Measurements from ENCODE around the gene METTL21A. TPM values are rescaled to one million over a fixed set of nuclear protein-coding genes. Genes with fewer than 3 reads are reported as not detected.

Gene METTL21A
- total RNA-seq, 1 donor from 2014 or later = 4.7 TPM

DNA sequence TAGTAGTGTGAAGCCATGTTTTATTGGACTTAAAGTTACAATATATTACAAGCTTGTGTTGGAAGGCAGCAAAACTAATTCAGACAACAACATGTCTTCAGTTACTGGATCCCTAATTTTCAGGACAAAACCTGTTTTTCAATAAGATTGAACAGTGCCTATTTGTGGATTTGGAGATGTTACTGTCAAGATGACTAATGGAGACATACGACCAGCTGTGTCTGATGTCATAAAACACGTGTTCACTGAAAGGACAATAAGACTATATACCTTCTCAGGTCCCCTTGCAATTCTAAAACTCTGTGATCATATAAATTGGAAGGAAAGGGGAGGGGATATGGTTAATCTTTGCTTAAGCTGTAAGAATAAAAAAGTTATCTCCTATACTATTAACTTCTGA, 21.7 kb downstream of the METTL21A start:
- no peak overlapping the region for H3K27ac ChIP-seq (ENCODE audit: low read depth, low read length)
- no peaks in the 10 kb centered on the region for H3K27me3 ChIP-seq (ENCODE audit: control insufficient read depth in 3 of 3, insufficient read depth in 3 of 3, low read length in 3 of 3)
- H3K4me3 ChIP-seq (ENCODE audit: low read length in 3 of 3) = no peak overlapping the region
- H3K9me3 ChIP-seq (ENCODE audit: control insufficient read depth in 3 of 3, low read length in 3 of 3) = no peaks in the 10 kb centered on the region
- no peaks in the 10 kb centered on the region for H3K4me1 ChIP-seq (ENCODE audit: control insufficient read depth in 3 of 3, insufficient read depth in 3 of 3, low read length in 3 of 3)
- no peak overlapping the region for H3K9ac ChIP-seq (ENCODE audit: low read depth in 1 of 3, low read length in 3 of 3)
- peaks cover 0 to 5% (median 0%) of the 10 kb centered on the region in 3 donors for H3K36me3 ChIP-seq (ENCODE audit: control insufficient read depth in 3 of 3, insufficient read depth in 3 of 3, low read length in 3 of 3)

DNA sequence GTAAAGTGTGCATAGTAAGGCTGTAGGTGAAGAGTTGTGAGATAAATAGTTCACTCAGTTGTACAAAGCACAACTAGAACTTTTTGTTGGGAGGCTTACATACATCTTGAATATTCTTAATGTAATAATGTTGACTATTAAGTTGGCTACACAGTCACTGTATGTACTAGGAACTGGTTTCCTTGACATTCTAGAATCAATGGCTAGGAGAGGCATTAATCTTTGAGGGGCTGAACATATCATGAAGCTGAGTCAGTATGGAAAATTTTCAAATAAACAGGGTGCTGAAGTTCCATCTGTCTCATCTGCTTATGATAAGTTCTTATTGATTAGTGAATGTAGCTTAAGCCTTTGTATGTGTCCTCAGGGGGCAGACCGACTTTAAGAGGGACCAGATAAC, 23.4 kb downstream of the METTL21A start:
- Histone ChIP-seq H3K27me3 (ENCODE audit: control insufficient read depth in 3 of 3, insufficient read depth in 3 of 3, low read length in 3 of 3) (no peaks in the 10 kb centered on the region), H3K9ac (ENCODE audit: low read depth in 1 of 3, low read length in 3 of 3) (no peak overlapping the region)

DNA sequence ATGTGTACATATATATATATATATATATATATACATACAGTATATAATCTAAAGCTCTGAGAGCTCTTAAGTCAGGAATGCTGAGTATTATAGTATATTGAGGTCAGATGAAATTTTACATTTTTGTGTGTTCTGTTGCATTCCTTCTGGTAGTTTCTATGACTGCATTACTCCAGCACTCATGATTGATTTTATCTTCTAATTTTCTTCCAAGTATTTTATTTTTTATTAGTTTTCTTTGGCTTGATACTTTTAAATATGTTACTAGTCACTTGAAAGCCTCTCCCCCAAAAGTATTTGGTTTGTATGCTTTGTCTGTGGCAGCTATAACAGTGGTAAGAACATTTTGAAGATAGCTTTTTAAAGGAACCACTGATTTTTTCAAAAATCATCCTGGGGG, 25.0 kb downstream of the METTL21A start:
- Histone ChIP-seq H3K4me1 (ENCODE audit: control insufficient read depth in 3 of 3, insufficient read depth in 3 of 3, low read length in 3 of 3) (no peaks in the 10 kb centered on the region), H3K9me3 (ENCODE audit: control insufficient read depth in 3 of 3, low read length in 3 of 3) (no peaks in the 10 kb centered on the region), H3K9ac (ENCODE audit: low read depth in 1 of 3, low read length in 3 of 3) (no peak overlapping the region), H3K27me3 (ENCODE audit: control insufficient read depth in 3 of 3, insufficient read depth in 3 of 3, low read length in 3 of 3) (no peaks in the 10 kb centered on the region), H3K27ac (ENCODE audit: low read depth, low read length) (no peak overlapping the region), H3K36me3 (ENCODE audit: control insufficient read depth in 3 of 3, insufficient read depth in 3 of 3, low read length in 3 of 3) (peaks cover 0 to 11% (median 0%) of the 10 kb centered on the region in 3 donors), H3K4me3 (ENCODE audit: low read length in 3 of 3) (no peak overlapping the region)

More for the DNA sequence above, 23.4 kb downstream of the METTL21A start:
- Histone ChIP-seq H3K27ac (ENCODE audit: low read depth, low read length) (no peak overlapping the region), H3K36me3 (ENCODE audit: control insufficient read depth in 3 of 3, insufficient read depth in 3 of 3, low read length in 3 of 3) (peaks cover 0 to 9% (median 0%) of the 10 kb centered on the region in 3 donors), H3K4me3 (ENCODE audit: low read length in 3 of 3) (no peak overlapping the region), H3K4me1 (ENCODE audit: control insufficient read depth in 3 of 3, insufficient read depth in 3 of 3, low read length in 3 of 3) (no peaks in the 10 kb centered on the region), H3K9me3 (ENCODE audit: control insufficient read depth in 3 of 3, low read length in 3 of 3) (no peaks in the 10 kb centered on the region)

DNA sequence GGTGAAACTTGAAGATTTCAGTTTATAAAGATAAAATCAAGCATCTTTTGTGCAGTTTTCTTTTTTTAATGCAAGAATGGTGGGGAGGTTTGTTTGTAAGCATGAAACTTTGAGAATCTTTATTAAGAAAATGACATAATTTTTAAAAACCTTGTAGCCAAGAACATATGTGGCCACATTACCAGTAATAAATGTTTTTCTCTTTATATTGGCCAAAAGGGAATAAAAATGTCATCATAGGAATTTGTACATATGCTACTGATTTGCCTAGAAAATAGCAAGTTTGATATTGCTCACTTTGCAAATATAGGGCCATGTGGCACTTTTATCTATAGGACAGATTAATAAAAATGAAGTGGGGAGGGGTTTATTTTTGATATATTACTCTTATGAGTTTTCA, 25.6 kb downstream of the METTL21A start:
- H3K36me3 ChIP-seq (ENCODE audit: control insufficient read depth in 3 of 3, insufficient read depth in 3 of 3, low read length in 3 of 3) = peaks cover 0 to 12% (median 3%) of the 10 kb centered on the region in 3 donors
- H3K27me3 ChIP-seq (ENCODE audit: control insufficient read depth in 3 of 3, insufficient read depth in 3 of 3, low read length in 3 of 3) = no peaks in the 10 kb centered on the region
- no peak overlapping the region for H3K4me3 ChIP-seq (ENCODE audit: low read length in 3 of 3)
- no peak overlapping the region for H3K27ac ChIP-seq (ENCODE audit: low read depth, low read length)
- H3K9ac ChIP-seq (ENCODE audit: low read depth in 1 of 3, low read length in 3 of 3) = no peak overlapping the region
- H3K9me3 ChIP-seq (ENCODE audit: control insufficient read depth in 3 of 3, low read length in 3 of 3) = no peaks in the 10 kb centered on the region
- no peaks in the 10 kb centered on the region for H3K4me1 ChIP-seq (ENCODE audit: control insufficient read depth in 3 of 3, insufficient read depth in 3 of 3, low read length in 3 of 3)

DNA sequence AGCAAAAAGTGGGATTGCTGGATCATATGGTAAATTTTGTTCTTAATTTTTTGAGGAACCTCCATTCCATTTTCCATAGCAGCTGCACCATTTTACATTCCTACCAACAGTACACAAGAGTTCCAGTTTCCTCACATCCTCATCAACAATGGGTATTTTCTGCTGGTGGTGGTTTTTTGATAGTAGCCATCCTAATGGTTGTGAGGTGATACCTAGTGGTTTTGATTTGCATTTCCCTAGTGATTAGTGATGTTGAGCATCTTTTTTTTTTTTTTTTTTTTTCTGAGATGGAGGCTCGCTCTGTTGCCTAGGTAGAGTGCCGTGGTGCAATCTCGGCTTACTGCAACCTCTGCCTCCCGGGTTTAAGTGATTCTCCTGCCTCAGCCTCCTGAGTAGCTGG, 30.5 kb downstream of the METTL21A start:
- Histone ChIP-seq H3K27ac (ENCODE audit: low read depth, low read length) (no peak overlapping the region), H3K36me3 (ENCODE audit: control insufficient read depth in 3 of 3, insufficient read depth in 3 of 3, low read length in 3 of 3) (peaks cover 3 to 24% (median 9%) of the 10 kb centered on the region in 3 donors), H3K27me3 (ENCODE audit: control insufficient read depth in 3 of 3, insufficient read depth in 3 of 3, low read length in 3 of 3) (no peaks in the 10 kb centered on the region), H3K9me3 (ENCODE audit: control insufficient read depth in 3 of 3, low read length in 3 of 3) (no peaks in the 10 kb centered on the region), H3K9ac (ENCODE audit: low read depth in 1 of 3, low read length in 3 of 3) (no peak overlapping the region), H3K4me3 (ENCODE audit: low read length in 3 of 3) (no peak overlapping the region), H3K4me1 (ENCODE audit: control insufficient read depth in 3 of 3, insufficient read depth in 3 of 3, low read length in 3 of 3) (no peaks in the 10 kb centered on the region)

DNA sequence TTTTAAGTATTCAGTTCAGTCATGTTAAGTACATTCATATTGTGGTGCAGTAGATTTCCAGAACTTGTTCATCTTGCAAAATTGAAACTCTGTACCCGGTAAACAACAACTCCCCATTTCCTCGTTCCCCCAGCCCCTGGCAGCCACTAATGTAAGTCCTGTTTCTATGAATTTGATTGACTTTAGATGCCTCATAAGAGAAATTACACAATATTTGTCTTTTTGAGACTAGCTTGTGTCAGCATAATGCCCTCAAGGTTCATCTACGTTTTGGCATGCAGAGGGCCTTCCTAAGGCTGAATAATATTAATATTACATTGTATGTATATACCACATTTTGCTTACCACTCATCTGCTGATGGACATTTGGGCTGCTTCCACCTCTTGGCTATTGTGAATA, 30.9 kb downstream of the METTL21A start:
- Histone ChIP-seq H3K9ac (ENCODE audit: low read depth in 1 of 3, low read length in 3 of 3) (no peak overlapping the region), H3K27me3 (ENCODE audit: control insufficient read depth in 3 of 3, insufficient read depth in 3 of 3, low read length in 3 of 3) (no peaks in the 10 kb centered on the region), H3K4me1 (ENCODE audit: control insufficient read depth in 3 of 3, insufficient read depth in 3 of 3, low read length in 3 of 3) (no peaks in the 10 kb centered on the region), H3K4me3 (ENCODE audit: low read length in 3 of 3) (no peak overlapping the region), H3K9me3 (ENCODE audit: control insufficient read depth in 3 of 3, low read length in 3 of 3) (no peaks in the 10 kb centered on the region), H3K36me3 (ENCODE audit: control insufficient read depth in 3 of 3, insufficient read depth in 3 of 3, low read length in 3 of 3) (peaks cover 3 to 25% (median 9%) of the 10 kb centered on the region in 3 donors), H3K27ac (ENCODE audit: low read depth, low read length) (no peak overlapping the region)

DNA sequence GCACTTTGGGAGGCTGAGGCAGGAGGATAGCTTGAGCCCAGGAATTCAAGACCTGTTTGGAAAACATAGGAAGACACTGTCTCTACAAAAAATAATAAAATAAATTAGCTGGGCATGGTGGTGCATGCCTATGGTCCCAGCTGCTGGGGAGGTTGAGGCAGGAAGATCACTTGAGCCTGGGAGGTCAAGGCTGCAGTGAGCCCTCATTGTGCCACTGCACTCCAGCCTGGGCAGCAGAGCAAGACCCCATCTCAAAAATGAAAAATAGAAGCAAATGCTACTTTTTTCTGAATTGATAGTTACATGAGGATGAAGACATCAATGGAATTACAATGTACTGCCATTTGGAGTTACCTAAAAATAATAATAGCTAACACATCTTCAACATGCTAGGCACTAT, 31.9 kb downstream of the METTL21A start:
- H3K27ac ChIP-seq (ENCODE audit: low read depth, low read length) = no peak overlapping the region
- H3K9ac ChIP-seq (ENCODE audit: low read depth in 1 of 3, low read length in 3 of 3) = no peak overlapping the region
- H3K4me3 ChIP-seq (ENCODE audit: low read length in 3 of 3) = no peak overlapping the region
- peaks cover 3 to 29% (median 9%) of the 10 kb centered on the region in 3 donors for H3K36me3 ChIP-seq (ENCODE audit: control insufficient read depth in 3 of 3, insufficient read depth in 3 of 3, low read length in 3 of 3)
- no peaks in the 10 kb centered on the region for H3K9me3 ChIP-seq (ENCODE audit: control insufficient read depth in 3 of 3, low read length in 3 of 3)
- no peaks in the 10 kb centered on the region for H3K4me1 ChIP-seq (ENCODE audit: control insufficient read depth in 3 of 3, insufficient read depth in 3 of 3, low read length in 3 of 3)
- H3K27me3 ChIP-seq (ENCODE audit: control insufficient read depth in 3 of 3, insufficient read depth in 3 of 3, low read length in 3 of 3) = no peaks in the 10 kb centered on the region

DNA sequence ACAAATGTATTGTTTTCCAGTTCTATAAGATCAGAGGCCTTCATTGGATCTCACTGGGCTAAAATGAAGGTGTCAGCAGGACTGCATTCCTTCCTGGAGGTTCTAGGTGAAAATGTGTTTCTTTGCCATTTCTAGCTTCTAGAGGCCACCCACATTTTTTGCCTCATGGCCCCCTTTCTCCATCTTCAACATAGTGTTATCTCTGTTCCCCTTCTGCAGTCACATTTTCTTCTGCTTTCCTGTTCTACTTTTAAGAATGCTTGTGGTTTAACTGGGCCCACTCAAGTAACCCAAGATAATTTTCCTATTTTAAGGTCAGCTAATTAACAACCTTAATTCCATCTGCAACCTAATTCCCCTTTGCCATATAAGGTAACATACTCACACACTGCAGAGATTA, 36.1 kb downstream of the METTL21A start:
- H3K4me3 ChIP-seq (ENCODE audit: low read length in 3 of 3) = no peak overlapping the region
- no peaks in the 10 kb centered on the region for H3K4me1 ChIP-seq (ENCODE audit: control insufficient read depth in 3 of 3, insufficient read depth in 3 of 3, low read length in 3 of 3)
- peaks cover 6 to 25% (median 18%) of the 10 kb centered on the region in 3 donors for H3K36me3 ChIP-seq (ENCODE audit: control insufficient read depth in 3 of 3, insufficient read depth in 3 of 3, low read length in 3 of 3)
- no peak overlapping the region for H3K9ac ChIP-seq (ENCODE audit: low read depth in 1 of 3, low read length in 3 of 3)
- no peaks in the 10 kb centered on the region for H3K27me3 ChIP-seq (ENCODE audit: control insufficient read depth in 3 of 3, insufficient read depth in 3 of 3, low read length in 3 of 3)
- no peaks in the 10 kb centered on the region for H3K9me3 ChIP-seq (ENCODE audit: control insufficient read depth in 3 of 3, low read length in 3 of 3)
- no peak overlapping the region for H3K27ac ChIP-seq (ENCODE audit: low read depth, low read length)

DNA sequence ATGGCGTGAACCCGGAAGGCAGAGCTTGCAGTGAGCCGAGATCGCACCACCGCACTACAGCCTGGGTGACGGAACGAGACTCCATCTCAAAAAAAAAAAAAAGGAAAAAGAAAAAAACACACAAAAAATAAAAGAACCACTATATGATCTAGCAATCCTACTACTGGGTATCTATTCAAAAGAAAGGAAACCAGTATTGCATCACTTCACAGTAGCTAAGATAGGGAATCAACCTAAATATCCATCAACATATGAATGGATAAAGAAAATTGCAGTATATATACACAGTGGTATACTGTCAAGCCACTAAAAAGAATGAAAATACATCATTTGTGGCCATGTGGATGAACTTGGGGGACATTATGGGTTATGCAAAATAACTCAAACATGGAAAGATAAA, 37.9 kb downstream of the METTL21A start:
- H3K4me3 ChIP-seq (ENCODE audit: low read length in 3 of 3) = no peak overlapping the region
- H3K36me3 ChIP-seq (ENCODE audit: control insufficient read depth in 3 of 3, insufficient read depth in 3 of 3, low read length in 3 of 3) = peaks cover 6 to 23% (median 18%) of the 10 kb centered on the region in 3 donors
- H3K27ac ChIP-seq (ENCODE audit: low read depth, low read length) = no peak overlapping the region
- H3K9ac ChIP-seq (ENCODE audit: low read depth in 1 of 3, low read length in 3 of 3) = no peak overlapping the region
- no peaks in the 10 kb centered on the region for H3K27me3 ChIP-seq (ENCODE audit: control insufficient read depth in 3 of 3, insufficient read depth in 3 of 3, low read length in 3 of 3)
- H3K9me3 ChIP-seq (ENCODE audit: control insufficient read depth in 3 of 3, low read length in 3 of 3) = no peaks in the 10 kb centered on the region
- no peaks in the 10 kb centered on the region for H3K4me1 ChIP-seq (ENCODE audit: control insufficient read depth in 3 of 3, insufficient read depth in 3 of 3, low read length in 3 of 3)

DNA sequence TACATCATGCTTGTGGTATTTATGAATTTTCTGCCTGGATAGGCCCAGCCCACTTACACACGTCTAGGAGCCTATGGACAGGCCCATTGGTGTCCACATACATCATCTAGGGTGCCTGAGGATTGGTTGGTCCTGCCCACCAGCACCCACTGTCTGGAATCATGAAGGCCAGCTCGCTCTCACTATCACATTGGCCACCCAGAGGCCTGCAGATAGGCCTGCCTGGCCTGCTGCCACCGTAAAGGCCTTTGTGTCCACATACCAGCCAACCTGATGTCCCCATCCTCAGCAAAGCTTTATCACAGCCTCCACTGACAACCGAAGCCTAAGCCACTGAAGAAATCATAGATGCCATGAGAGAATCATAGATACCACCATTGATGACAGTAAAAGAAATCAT, 40.2 kb downstream of the METTL21A start:
- no peaks in the 10 kb centered on the region for H3K9me3 ChIP-seq (ENCODE audit: control insufficient read depth in 3 of 3, low read length in 3 of 3)
- peaks cover 0 to 7% (median 0%) of the 10 kb centered on the region in 3 donors for H3K4me1 ChIP-seq (ENCODE audit: control insufficient read depth in 3 of 3, insufficient read depth in 3 of 3, low read length in 3 of 3)
- no peak overlapping the region for H3K4me3 ChIP-seq (ENCODE audit: low read length in 3 of 3)
- H3K27me3 ChIP-seq (ENCODE audit: control insufficient read depth in 3 of 3, insufficient read depth in 3 of 3, low read length in 3 of 3) = no peaks in the 10 kb centered on the region
- H3K27ac ChIP-seq (ENCODE audit: low read depth, low read length) = no peak overlapping the region
- H3K36me3 ChIP-seq (ENCODE audit: control insufficient read depth in 3 of 3, insufficient read depth in 3 of 3, low read length in 3 of 3) = peaks cover 10 to 26% (median 20%) of the 10 kb centered on the region in 3 donors
- H3K9ac ChIP-seq (ENCODE audit: low read depth in 1 of 3, low read length in 3 of 3) = no peak overlapping the region

DNA sequence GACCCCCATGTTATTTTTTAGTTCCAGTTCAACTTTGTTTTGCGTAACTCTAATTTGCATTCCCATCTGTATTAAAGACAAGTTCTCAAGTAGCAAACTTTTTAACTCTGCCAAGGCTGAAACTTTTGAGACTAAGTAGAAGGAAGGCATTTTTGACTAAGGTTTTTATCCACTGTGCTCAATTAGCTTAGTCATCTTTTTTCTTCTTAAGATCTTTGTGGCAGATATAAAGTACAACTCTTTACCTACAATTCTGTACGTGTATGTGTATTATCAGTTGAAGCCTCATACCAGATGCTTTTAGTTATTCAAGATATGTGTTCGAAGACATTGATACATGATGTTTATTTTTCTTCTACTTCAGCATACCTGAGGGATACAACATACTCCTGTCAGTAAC, 53.8 kb downstream of the METTL21A start:
- Histone ChIP-seq H3K4me1 (ENCODE audit: control insufficient read depth in 3 of 3, insufficient read depth in 3 of 3, low read length in 3 of 3) (no peaks in the 10 kb centered on the region), H3K27ac (ENCODE audit: low read depth, low read length) (no peak overlapping the region), H3K9ac (ENCODE audit: low read depth in 1 of 3, low read length in 3 of 3) (no peak overlapping the region), H3K4me3 (ENCODE audit: low read length in 3 of 3) (no peak overlapping the region), H3K36me3 (ENCODE audit: control insufficient read depth in 3 of 3, insufficient read depth in 3 of 3, low read length in 3 of 3) (peaks cover 3 to 32% (median 29%) of the 10 kb centered on the region in 3 donors), H3K9me3 (ENCODE audit: control insufficient read depth in 3 of 3, low read length in 3 of 3) (no peaks in the 10 kb centered on the region), H3K27me3 (ENCODE audit: control insufficient read depth in 3 of 3, insufficient read depth in 3 of 3, low read length in 3 of 3) (no peaks in the 10 kb centered on the region)
